Smooth muscle cell (in vitro differentiated cells): ENCODE results near the gene MAFF. TPM values are rescaled to one million over a fixed set of nuclear protein-coding genes. Genes with fewer than 3 reads are reported as not detected.
A peak's percentile ranks its signal among the peaks of the same experiment; 100 is the strongest.

Experiments
- DNase-seq: peaks from one replicate; lab custom pipeline; 2025; ENCODE audit not compliant: unreplicated experiment; lab: John Stamatoyannopoulos, UW
- H2AFZ ChIP-seq: fragments of 200-600 bp; sonication (generic); 2 replicates; pipeline ENCODE4 v1.6.0; 2016; ENCODE audit warnings: antibody characterized with exemption, low read depth, mild to moderate bottlenecking
- H3F3A ChIP-seq: fragments of 200-600 bp; sonication (generic); 2 replicates; pipeline ENCODE4 v1.6.0; 2017; ENCODE audit warnings: antibody characterized with exemption, low read depth
- H3K27ac ChIP-seq: fragments of 200-600 bp; sonication (generic); 2 replicates; pipeline ENCODE4 v1.5.1; 2016; ENCODE audit warnings: low read depth, mild to moderate bottlenecking
- H3K27me3 ChIP-seq: fragments of 200-600 bp; sonication (generic); 2 replicates; pipeline ENCODE4 v1.6.1; 2016; ENCODE audit warnings: low read depth, mild to moderate bottlenecking
- H3K36me3 ChIP-seq: fragments of 200-600 bp; sonication (generic); 2 replicates; pipeline ENCODE4 v1.5.1; 2016; ENCODE audit warnings: low read depth
- H3K4me1 ChIP-seq: fragments of 200-600 bp; sonication (generic); 2 replicates; pipeline ENCODE4 v1.5.1; 2016; ENCODE audit warnings: low read depth
- H3K4me2 ChIP-seq: fragments of 200-600 bp; sonication (generic); 2 replicates; pipeline ENCODE4 v1.6.0; 2016; ENCODE audit warnings: mild to moderate bottlenecking
- H3K4me3 ChIP-seq: fragments of 200-600 bp; sonication (generic); 2 replicates; pipeline ENCODE4 v1.5.1; 2016; ENCODE audit warnings: mild to moderate bottlenecking
- H3K79me2 ChIP-seq: fragments of 200-600 bp; sonication (generic); 2 replicates; pipeline ENCODE4 v1.6.0; 2016; ENCODE audit warnings: low read depth, mild to moderate bottlenecking
- H3K9ac ChIP-seq: fragments of 200-600 bp; sonication (generic); 2 replicates; pipeline ENCODE4 v1.6.0; 2016; ENCODE audit warnings: low read depth
- H3K9me3 ChIP-seq: fragments of 200-600 bp; sonication (generic); replicated peaks from 2 replicates; pipeline ENCODE4 v1.5.1; 2016; ENCODE audit warnings: low read depth
- H4K20me1 ChIP-seq: fragments of 200-600 bp; sonication (generic); 2 replicates; pipeline ENCODE4 v1.6.0; 2016; ENCODE audit warnings: low read depth
- CTCF ChIP-seq: fragments of 200-600 bp; sonication (generic); IDR thresholded peaks from 2 replicates; pipeline ENCODE4 v1.5.1; 2017; ENCODE audit warnings: borderline replicate concordance, mild to moderate bottlenecking, antibody characterized with exemption; ENCODE audit not compliant: insufficient read depth, poor library complexity, severe bottlenecking
- WGBS: methylation state at CpG from one replicate; pipeline ENCODE4 v1.1.7; 2016; ENCODE audit warnings: low lambda C conversion rate; 5-methylcytosine and 5-hydroxymethylcytosine counted together
- polyA plus RNA-seq: library from polyadenylated mRNA; unstranded; fragments of >200 nt; fragmentation: Nextera tagmentation; extraction: Ambion mirVana; gene quantifications from 2 replicates; pipeline ENCODE4 v1.2.1, GENCODE V29; 2016
- small RNA-seq: library from RNA; depleted of rRNA; stranded (forward); fragments of <200 nt; gene quantifications from one replicate; pipeline ENCODE3, GENCODE V24; 2014
- total RNA-seq: library from RNA; depleted of rRNA; stranded (reverse); fragments of >200 nt; gene quantifications from 2 replicates; pipeline ENCODE4 v1.2.3, GENCODE V29; 2014

Gene MAFF
- total and polyA plus RNA-seq, 2 experiments from 2014 or later, result 48.2 to 51.2 TPM

- Histone ChIP-seq H3K27ac (peak overlapping the region; percentile 43), H3K36me3 (no peaks in the 10 kb centered on the region), H3K4me3 (no peak overlapping the region), H4K20me1 (peaks cover 100% of the 10 kb centered on the region), H2AFZ (no peak overlapping the region), H3F3A (peaks cover 7% of the 10 kb centered on the region), H3K4me2 (peak overlapping the region; percentile 44), H3K27me3 (no peaks in the 10 kb centered on the region), H3K9ac (no peak overlapping the region), H3K4me1 (peaks cover 35% of the 10 kb centered on the region), H3K79me2 (peaks cover 99% of the 10 kb centered on the region), H3K9me3 (no peaks in the 10 kb centered on the region)
- no peak for DNase-seq
- 73% methylated on average over 15 of the region's 15 CpGs for WGBS
- no peak for TF ChIP-seq CTCF
Observed at GRCh38 chr22:38260761-38261681, 59.2 kb downstream of the MAFF start.

GRCh38 chr22:38262051-38262795 is 60.4 kb downstream of the MAFF start:
- TF ChIP-seq CTCF, result peak; percentile 35
- no peak overlapping the region for H2AFZ ChIP-seq
- peaks cover 100% of the 10 kb centered on the region for H4K20me1 ChIP-seq
- no peaks in the 10 kb centered on the region for H3K27me3 ChIP-seq
- no peak for DNase-seq
- peaks cover 37% of the 10 kb centered on the region for H3K4me1 ChIP-seq
- H3K27ac ChIP-seq, result peak overlapping the region; percentile 21
- H3K79me2 ChIP-seq, result peaks cover 98% of the 10 kb centered on the region
- 76% methylated on average over 20 of the region's 20 CpGs for WGBS
- H3K4me3 ChIP-seq, result no peak overlapping the region
- H3F3A ChIP-seq, result peaks cover 7% of the 10 kb centered on the region
- H3K4me2 ChIP-seq, result no peak overlapping the region
- no peaks in the 10 kb centered on the region for H3K36me3 ChIP-seq
- no peak overlapping the region for H3K9ac ChIP-seq
- H3K9me3 ChIP-seq, result no peaks in the 10 kb centered on the region

GRCh38 chr22:38264322-38264843 is 62.6 kb downstream of the MAFF start:
- Histone ChIP-seq H3K27me3 (no peaks in the 10 kb centered on the region), H3K9ac (no peak overlapping the region), H3K79me2 (peaks cover 98% of the 10 kb centered on the region), H4K20me1 (peaks cover 100% of the 10 kb centered on the region), H3K9me3 (no peaks in the 10 kb centered on the region), H3K4me1 (peaks cover 29% of the 10 kb centered on the region), H2AFZ (no peak overlapping the region), H3F3A (peaks cover 15% of the 10 kb centered on the region), H3K36me3 (no peaks in the 10 kb centered on the region), H3K4me2 (no peak overlapping the region), H3K4me3 (no peak overlapping the region), H3K27ac (no peak overlapping the region)
- whole genome bisulfite sequencing, result 96% methylated on average over 6 of the region's 6 CpGs
- TF ChIP-seq CTCF, result no peak
- no peak for DNase-seq

Small RNA genes within 50 kb of the gene (small RNA-seq; reads per million reads assigned to genes)
- gene RN7SL704P, result 0.39 reads per million, percentile 12 among the genes with 10 or more reads in this experiment

Other genes starting within 250 kb of the MAFF start
- gene C22orf23, start 248.4 kb upstream of the MAFF start, total RNA-seq, result 0.18 and 0.81 TPM in 2 replicates
- gene C22orf23, start 248.4 kb upstream of the MAFF start, polyA plus RNA-seq, result 1.0 and 2.4 TPM in 2 replicates
- 29.0 and 52.2 TPM in 2 replicates for gene POLR2F, start 248.3 kb upstream of the MAFF start, total RNA-seq
- 138 and 141 TPM in 2 replicates for gene POLR2F, start 248.3 kb upstream of the MAFF start, polyA plus RNA-seq
- not detected in 2 replicates for gene SOX10, start 217.4 kb upstream of the MAFF start, total RNA-seq
- gene SOX10, start 217.4 kb upstream of the MAFF start, polyA plus RNA-seq, result not detected in 2 replicates
- gene PICK1, start 144.6 kb upstream of the MAFF start, total RNA-seq, result 8.8 and 23.4 TPM in 2 replicates
- gene PICK1, start 144.6 kb upstream of the MAFF start, polyA plus RNA-seq, result 17.5 and 30.1 TPM in 2 replicates
- gene SLC16A8, start 117.8 kb upstream of the MAFF start, total RNA-seq, result 0.09 TPM in 1 of 2 replicates, not detected in the other
- 0.93 and 1.4 TPM in 2 replicates for gene SLC16A8, start 117.8 kb upstream of the MAFF start, polyA plus RNA-seq
- 0.13 and 0.31 TPM in 2 replicates for gene BAIAP2L2, start 91.3 kb upstream of the MAFF start, total RNA-seq
- gene BAIAP2L2, start 91.3 kb upstream of the MAFF start, polyA plus RNA-seq, result 0.67 and 1.3 TPM in 2 replicates
- 6.1 and 19.4 TPM in 2 replicates for gene PLA2G6, start 20.2 kb upstream of the MAFF start, total RNA-seq
- gene PLA2G6, start 20.2 kb upstream of the MAFF start, polyA plus RNA-seq, result 8.6 and 8.9 TPM in 2 replicates
- gene TMEM184B, start 71.0 kb downstream of the MAFF start, total RNA-seq, result 34.1 and 54.4 TPM in 2 replicates
- 96.0 and 96.3 TPM in 2 replicates for gene TMEM184B, start 71.0 kb downstream of the MAFF start, polyA plus RNA-seq
- 94.7 and 111 TPM in 2 replicates for gene CSNK1E, start 115.4 kb downstream of the MAFF start, total RNA-seq
- gene CSNK1E, start 115.4 kb downstream of the MAFF start, polyA plus RNA-seq, result 154 and 192 TPM in 2 replicates